HepG2 (cell line): ENCODE data around the gene NEK3. TPM values are rescaled to one million over a fixed set of nuclear protein-coding genes. Genes with fewer than 3 reads are reported as not detected.

Experiments
- CREB1 ChIP-seq, 2 experiments: fragments of 450-650 bp in 1 of 2; IDR thresholded peaks; 2 replicates each; pipeline ENCODE4 v1.6.1; 2016 to 2017; ENCODE audit warnings: control low read depth in 1 of 2, mild to moderate bottlenecking in 1 of 2, missing compliant biosample characterization in 1 of 2, missing genetic modification characterization in 1 of 2
- DNMT1 ChIP-seq: sonication (generic); formaldehyde crosslinking; IDR thresholded peaks from 2 replicates; pipeline ENCODE4 v1.5.1; 2020; ENCODE audit warnings: mild to moderate bottlenecking, missing genetic modification reagents
- ELF3 ChIP-seq: IDR thresholded peaks from 2 replicates; pipeline ENCODE4 v1.6.1; 2016; ENCODE audit warnings: missing genetic modification reagents, missing compliant biosample characterization
- HMG20B ChIP-seq: conservative IDR thresholded peaks from 2 replicates; pipeline ENCODE4 v1.6.1; 2016; ENCODE audit warnings: missing genetic modification reagents, missing compliant biosample characterization
- HOXA7 ChIP-seq: sonication (generic); formaldehyde crosslinking; IDR thresholded peaks from 2 replicates; pipeline ENCODE4 v1.8.1; 2022; ENCODE audit warnings: mild to moderate bottlenecking, missing genetic modification reagents, moderate library complexity
- MYNN ChIP-seq: sonication (generic); formaldehyde crosslinking; IDR thresholded peaks from 2 replicates; pipeline ENCODE4 v1.4.0; 2020; ENCODE audit warnings: mild to moderate bottlenecking, low read depth, missing genetic modification reagents
- NCOA2 ChIP-seq: sonication (generic); formaldehyde crosslinking; IDR thresholded peaks from 2 replicates; pipeline ENCODE4 v1.8.0; 2022; ENCODE audit warnings: inconsistent platforms
- NFIB ChIP-seq: sonication (generic); formaldehyde crosslinking; IDR thresholded peaks from 2 replicates; pipeline ENCODE4 v1.9.0; 2021; ENCODE audit warnings: missing genetic modification reagents, mild to moderate bottlenecking, borderline replicate concordance
- PHF20 ChIP-seq: sonication (generic); formaldehyde crosslinking; IDR thresholded peaks from 2 replicates; pipeline ENCODE4 v1.5.0; 2020; ENCODE audit warnings: mild to moderate bottlenecking, missing genetic modification reagents
- SP5 ChIP-seq: IDR thresholded peaks from 2 replicates; pipeline ENCODE4 v1.6.1; 2016; ENCODE audit warnings: low read depth, borderline replicate concordance
- ZFY ChIP-seq: sonication (generic); formaldehyde crosslinking; IDR thresholded peaks from 2 replicates; pipeline ENCODE4 v1.4.0; 2020; ENCODE audit warnings: missing genetic modification reagents
- ZNF264 ChIP-seq: sonication (generic); formaldehyde crosslinking; IDR thresholded peaks from 2 replicates; pipeline ENCODE4 v1.4.0; 2020; ENCODE audit warnings: missing genetic modification reagents
- ZNF274 ChIP-seq: sonication (generic); formaldehyde crosslinking; IDR thresholded peaks from 2 replicates; pipeline ENCODE4 v1.5.1; 2020; ENCODE audit warnings: mild to moderate bottlenecking, missing genetic modification reagents
- polyA plus RNA-seq, 8 experiments: library from polyadenylated mRNA; depleted of rRNA in 3 of 8; stranded (reverse) in 7 of 8; unstranded in 1 of 8; fragments of >200 nt; fragmentation: Illumina TruSeq in 4 of 8; extraction: Trizol in 4 of 8; gene quantifications; 2 replicates each; pipeline versions ENCODE4 v1.2.1 to v1.2.3, GENCODE V29; 2011 to 2016; ENCODE audit warnings: low read depth in 4 of 8, missing spikeins in 1 of 8, mixed read lengths in 1 of 8; ENCODE audit not compliant: insufficient read depth in 1 of 8
- total RNA-seq, 5 experiments: library from RNA; depleted of rRNA; stranded (reverse); fragments of >200 nt; fragmentation: Illumina TruSeq; extraction: Trizol; gene quantifications; 2 replicates each; pipeline ENCODE4 v1.2.3, GENCODE V29; 2016; ENCODE audit warnings: low read depth in 1 of 5
- TF ChIP-seq, protein P1 (sequence below), 2 experiments: sonication (generic) in 1 of 2; formaldehyde crosslinking in 1 of 2; IDR thresholded peaks; 2 replicates each; pipeline versions ENCODE4 v1.5.1 to v1.6.1; 2011 to 2020; ENCODE audit warnings: borderline replicate concordance in 1 of 2, low read depth in 1 of 2, low read length in 1 of 2, mild to moderate bottlenecking in 1 of 2, missing genetic modification reagents in 1 of 2, moderate library complexity in 1 of 2
- TF ChIP-seq, protein P2 (sequence below): sonication (generic); formaldehyde crosslinking; IDR thresholded peaks from 2 replicates; pipeline ENCODE4 v1.4.0; 2020; ENCODE audit warnings: low read depth, missing genetic modification reagents
- TF ChIP-seq, protein P3 (sequence below): sonication (generic); formaldehyde crosslinking; IDR thresholded peaks from 2 replicates; pipeline ENCODE4; 2020; ENCODE audit warnings: missing genetic modification reagents, mild to moderate bottlenecking, borderline replicate concordance
- TF ChIP-seq, protein P4 (sequence below): sonication (generic); formaldehyde crosslinking; IDR thresholded peaks from 2 replicates; pipeline ENCODE4 v1.4.0; 2020; ENCODE audit warnings: missing genetic modification reagents
- TF ChIP-seq, protein P5 (sequence below): IDR thresholded peaks from 2 replicates; pipeline ENCODE4 v1.6.1; 2012; ENCODE audit warnings: inconsistent platforms

NEK3 gene
- total and polyA plus RNA-seq, 2 of the 13 experiments (the other 11 are each of a cell fraction or from before 2014, with no cell fraction given) = 36.7 to 68.2 TPM

DNA sequence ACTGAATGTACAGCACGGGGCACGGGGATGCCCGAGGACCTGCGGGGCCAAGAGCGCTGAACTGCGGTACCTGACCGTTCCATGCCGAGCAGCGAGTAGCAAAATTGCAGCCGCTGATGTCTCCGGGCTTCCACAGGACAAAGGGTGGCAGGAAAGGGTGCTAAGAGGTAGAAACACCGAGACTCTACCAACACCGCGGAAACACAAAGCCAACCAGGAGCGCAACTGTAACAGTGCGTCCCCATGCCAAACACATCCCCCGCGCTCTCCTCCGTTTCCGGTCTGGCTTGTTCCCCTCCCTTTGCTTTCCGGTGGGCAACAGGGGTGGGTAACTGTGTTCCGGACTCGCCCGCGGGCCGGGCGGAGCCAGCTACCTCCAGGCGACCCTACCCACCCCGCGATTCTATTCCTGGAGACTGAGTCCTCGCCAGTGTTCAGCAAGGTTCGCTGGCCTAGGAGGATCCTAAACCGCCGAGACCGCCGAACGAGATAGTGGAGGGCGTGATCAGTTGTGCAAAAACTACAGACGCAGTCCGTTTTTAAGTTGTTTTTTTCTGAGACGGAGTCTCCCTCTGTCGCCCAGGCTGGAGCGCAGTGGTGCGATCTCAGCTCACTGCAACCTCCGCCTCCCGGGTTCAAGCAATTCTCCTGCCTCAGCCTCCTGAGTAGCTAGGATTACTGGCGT lies 34.9 kb upstream of the NEK3 start (continued):
- TF ChIP-seq, protein P1, sequence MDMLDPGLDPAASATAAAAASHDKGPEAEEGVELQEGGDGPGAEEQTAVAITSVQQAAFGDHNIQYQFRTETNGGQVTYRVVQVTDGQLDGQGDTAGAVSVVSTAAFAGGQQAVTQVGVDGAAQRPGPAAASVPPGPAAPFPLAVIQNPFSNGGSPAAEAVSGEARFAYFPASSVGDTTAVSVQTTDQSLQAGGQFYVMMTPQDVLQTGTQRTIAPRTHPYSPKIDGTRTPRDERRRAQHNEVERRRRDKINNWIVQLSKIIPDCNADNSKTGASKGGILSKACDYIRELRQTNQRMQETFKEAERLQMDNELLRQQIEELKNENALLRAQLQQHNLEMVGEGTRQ (IDR thresholded peaks at IDR 0.05; ENCODE audit: low read depth, low read length) = no peak
- TF ChIP-seq, protein P1 (CRISPR knock-in tag; IDR thresholded peaks at IDR 0.05; ENCODE audit: borderline replicate concordance) = no peak
- TF ChIP-seq, protein P2, sequence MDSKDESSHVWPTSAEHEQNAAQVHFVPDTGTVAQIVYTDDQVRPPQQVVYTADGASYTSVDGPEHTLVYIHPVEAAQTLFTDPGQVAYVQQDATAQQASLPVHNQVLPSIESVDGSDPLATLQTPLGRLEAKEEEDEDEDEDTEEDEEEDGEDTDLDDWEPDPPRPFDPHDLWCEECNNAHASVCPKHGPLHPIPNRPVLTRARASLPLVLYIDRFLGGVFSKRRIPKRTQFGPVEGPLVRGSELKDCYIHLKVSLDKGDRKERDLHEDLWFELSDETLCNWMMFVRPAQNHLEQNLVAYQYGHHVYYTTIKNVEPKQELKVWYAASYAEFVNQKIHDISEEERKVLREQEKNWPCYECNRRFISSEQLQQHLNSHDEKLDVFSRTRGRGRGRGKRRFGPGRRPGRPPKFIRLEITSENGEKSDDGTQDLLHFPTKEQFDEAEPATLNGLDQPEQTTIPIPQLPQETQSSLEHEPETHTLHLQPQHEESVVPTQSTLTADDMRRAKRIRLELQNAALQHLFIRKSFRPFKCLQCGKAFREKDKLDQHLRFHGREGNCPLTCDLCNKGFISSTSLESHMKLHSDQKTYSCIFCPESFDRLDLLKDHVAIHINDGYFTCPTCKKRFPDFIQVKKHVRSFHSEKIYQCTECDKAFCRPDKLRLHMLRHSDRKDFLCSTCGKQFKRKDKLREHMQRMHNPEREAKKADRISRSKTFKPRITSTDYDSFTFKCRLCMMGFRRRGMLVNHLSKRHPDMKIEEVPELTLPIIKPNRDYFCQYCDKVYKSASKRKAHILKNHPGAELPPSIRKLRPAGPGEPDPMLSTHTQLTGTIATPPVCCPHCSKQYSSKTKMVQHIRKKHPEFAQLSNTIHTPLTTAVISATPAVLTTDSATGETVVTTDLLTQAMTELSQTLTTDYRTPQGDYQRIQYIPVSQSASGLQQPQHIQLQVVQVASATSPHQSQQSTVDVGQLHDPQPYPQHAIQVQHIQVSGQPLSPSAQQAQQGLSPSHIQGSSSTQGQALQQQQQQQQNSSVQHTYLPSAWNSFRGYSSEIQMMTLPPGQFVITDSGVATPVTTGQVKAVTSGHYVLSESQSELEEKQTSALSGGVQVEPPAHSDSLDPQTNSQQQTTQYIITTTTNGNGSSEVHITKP (CRISPR knock-in tag) = peak; percentile 71; the same call in 1 of the 2 replicates
- TF ChIP-seq, protein P3, sequence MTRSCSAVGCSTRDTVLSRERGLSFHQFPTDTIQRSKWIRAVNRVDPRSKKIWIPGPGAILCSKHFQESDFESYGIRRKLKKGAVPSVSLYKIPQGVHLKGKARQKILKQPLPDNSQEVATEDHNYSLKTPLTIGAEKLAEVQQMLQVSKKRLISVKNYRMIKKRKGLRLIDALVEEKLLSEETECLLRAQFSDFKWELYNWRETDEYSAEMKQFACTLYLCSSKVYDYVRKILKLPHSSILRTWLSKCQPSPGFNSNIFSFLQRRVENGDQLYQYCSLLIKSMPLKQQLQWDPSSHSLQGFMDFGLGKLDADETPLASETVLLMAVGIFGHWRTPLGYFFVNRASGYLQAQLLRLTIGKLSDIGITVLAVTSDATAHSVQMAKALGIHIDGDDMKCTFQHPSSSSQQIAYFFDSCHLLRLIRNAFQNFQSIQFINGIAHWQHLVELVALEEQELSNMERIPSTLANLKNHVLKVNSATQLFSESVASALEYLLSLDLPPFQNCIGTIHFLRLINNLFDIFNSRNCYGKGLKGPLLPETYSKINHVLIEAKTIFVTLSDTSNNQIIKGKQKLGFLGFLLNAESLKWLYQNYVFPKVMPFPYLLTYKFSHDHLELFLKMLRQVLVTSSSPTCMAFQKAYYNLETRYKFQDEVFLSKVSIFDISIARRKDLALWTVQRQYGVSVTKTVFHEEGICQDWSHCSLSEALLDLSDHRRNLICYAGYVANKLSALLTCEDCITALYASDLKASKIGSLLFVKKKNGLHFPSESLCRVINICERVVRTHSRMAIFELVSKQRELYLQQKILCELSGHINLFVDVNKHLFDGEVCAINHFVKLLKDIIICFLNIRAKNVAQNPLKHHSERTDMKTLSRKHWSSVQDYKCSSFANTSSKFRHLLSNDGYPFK = peak; percentile 85; the same call in 1 of the 2 replicates
- TF ChIP-seq HMG20B (CRISPR knock-in tag) (peak; percentile 61; the same call in 1 of the 2 replicates), ELF3 (CRISPR knock-in tag) (peak; percentile 78), PHF20 (CRISPR knock-in tag) (peak; percentile 98), ZNF264 (peak; percentile 82; the same call in 1 of the 2 replicates), ZNF274 (CRISPR knock-in tag) (peak; percentile 78; the same call in 1 of the 2 replicates), HOXA7 (CRISPR knock-in tag) (no peak), NCOA2 (CRISPR knock-in tag) (peak; percentile 57), ZFY (CRISPR knock-in tag) (peak; percentile 68; the same call in 1 of the 2 replicates), CREB1 (IDR thresholded peaks at IDR 0.05) (0 out of 2 replicates have a peak, but pooled peaks have one; percentile 4), CREB1 (CRISPR knock-in tag; IDR thresholded peaks at IDR 0.05) (no peak), NFIB (no peak), SP5 (CRISPR knock-in tag) (peak; percentile 61), MYNN (CRISPR knock-in tag) (peak; percentile 72; the same call in 1 of the 2 replicates), DNMT1 (CRISPR knock-in tag) (no peak)
- TF ChIP-seq, protein P4, sequence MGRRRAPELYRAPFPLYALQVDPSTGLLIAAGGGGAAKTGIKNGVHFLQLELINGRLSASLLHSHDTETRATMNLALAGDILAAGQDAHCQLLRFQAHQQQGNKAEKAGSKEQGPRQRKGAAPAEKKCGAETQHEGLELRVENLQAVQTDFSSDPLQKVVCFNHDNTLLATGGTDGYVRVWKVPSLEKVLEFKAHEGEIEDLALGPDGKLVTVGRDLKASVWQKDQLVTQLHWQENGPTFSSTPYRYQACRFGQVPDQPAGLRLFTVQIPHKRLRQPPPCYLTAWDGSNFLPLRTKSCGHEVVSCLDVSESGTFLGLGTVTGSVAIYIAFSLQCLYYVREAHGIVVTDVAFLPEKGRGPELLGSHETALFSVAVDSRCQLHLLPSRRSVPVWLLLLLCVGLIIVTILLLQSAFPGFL (CRISPR knock-in tag) = no peak
- TF ChIP-seq, protein P5, sequence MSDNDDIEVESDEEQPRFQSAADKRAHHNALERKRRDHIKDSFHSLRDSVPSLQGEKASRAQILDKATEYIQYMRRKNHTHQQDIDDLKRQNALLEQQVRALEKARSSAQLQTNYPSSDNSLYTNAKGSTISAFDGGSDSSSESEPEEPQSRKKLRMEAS = peak; percentile 85
